ENCODE results near the gene TBC1D3C.
"Not testable (repeated sequence)": the region's sequence is repeated elsewhere in the genome, so short reads cannot be mapped to it uniquely, and the experiment has no call there.

TBC1D3C gene

GRCh38 chr17:38068534-38068933 is at the start of gene TBC1D3C:
TBC1D3C (minus strand) TSS chr17:38068634; CDS start chr17:38067066, 1,568 bp downstream.
- H3K9me3 ChIP-seq (ENCODE audit: insufficient read depth, low read length); H4K20me1 ChIP-seq (ENCODE audit: insufficient read depth, low read length); H3K4me1 ChIP-seq (ENCODE audit: low read length); H3K36me3 ChIP-seq (replicated peaks; ENCODE audit: low read depth, low read length); H3K27ac ChIP-seq (ENCODE audit: low read length); H3K9ac ChIP-seq (ENCODE audit: low read length); H3K27me3 ChIP-seq (ENCODE audit: low read depth, low read length); H3K79me2 ChIP-seq (ENCODE audit: low read length); H3K4me2 ChIP-seq (ENCODE audit: low read length); H2AFZ ChIP-seq (ENCODE audit: low read depth, low read length); H3K4me3 ChIP-seq (ENCODE audit: low read length): not testable (repeated sequence)

DNA sequence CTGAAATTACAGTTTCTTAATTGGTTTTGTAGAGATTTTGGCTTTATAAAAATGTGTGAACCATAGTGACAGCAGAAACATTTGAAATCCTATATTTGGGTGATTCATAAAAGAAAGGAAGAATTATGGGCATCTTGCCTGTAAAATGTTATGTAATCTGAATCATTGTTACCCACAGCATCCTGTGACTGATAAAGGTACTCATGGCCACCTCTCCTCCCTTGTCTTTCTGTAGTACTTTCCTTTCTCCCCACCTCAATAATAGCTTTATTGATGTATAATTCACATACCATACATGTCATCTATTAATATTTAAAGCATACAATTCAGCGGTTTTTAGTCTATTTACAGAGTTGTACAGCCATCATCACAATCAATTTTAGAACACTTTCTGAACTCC is 30.8 kb upstream of the TBC1D3C start:
- not testable (repeated sequence) for H3K9me3 ChIP-seq (ENCODE audit: insufficient read depth, low read length); H3K9ac ChIP-seq (ENCODE audit: low read length); H3K27me3 ChIP-seq (ENCODE audit: low read depth, low read length); H4K20me1 ChIP-seq (ENCODE audit: insufficient read depth, low read length); H3K27ac ChIP-seq (ENCODE audit: low read length); H3K4me3 ChIP-seq (ENCODE audit: low read length); H2AFZ ChIP-seq (ENCODE audit: low read depth, low read length); H3K4me1 ChIP-seq (ENCODE audit: low read length); H3K36me3 ChIP-seq (replicated peaks; ENCODE audit: low read depth, low read length); H3K79me2 ChIP-seq (ENCODE audit: low read length); H3K4me2 ChIP-seq (ENCODE audit: low read length)

GRCh38 chr17:38094059-38094694 is 25.7 kb upstream of the TBC1D3C start:
- not testable (repeated sequence) for H4K20me1 ChIP-seq (ENCODE audit: insufficient read depth, low read length); H3K27me3 ChIP-seq (ENCODE audit: low read depth, low read length); H3K36me3 ChIP-seq (replicated peaks; ENCODE audit: low read depth, low read length); H3K4me2 ChIP-seq (ENCODE audit: low read length); H3K79me2 ChIP-seq (ENCODE audit: low read length); H2AFZ ChIP-seq (ENCODE audit: low read depth, low read length); H3K4me3 ChIP-seq (ENCODE audit: low read length); H3K9ac ChIP-seq (ENCODE audit: low read length); H3K9me3 ChIP-seq (ENCODE audit: insufficient read depth, low read length); H3K27ac ChIP-seq (ENCODE audit: low read length); H3K4me1 ChIP-seq (ENCODE audit: low read length)

GRCh38 chr17:38088120-38088519 is 19.7 kb upstream of the TBC1D3C start:
- H3K9ac ChIP-seq (ENCODE audit: low read length); H3K4me1 ChIP-seq (ENCODE audit: low read length); H3K27me3 ChIP-seq (ENCODE audit: low read depth, low read length); H3K27ac ChIP-seq (ENCODE audit: low read length); H3K9me3 ChIP-seq (ENCODE audit: insufficient read depth, low read length); H2AFZ ChIP-seq (ENCODE audit: low read depth, low read length); H3K4me2 ChIP-seq (ENCODE audit: low read length); H4K20me1 ChIP-seq (ENCODE audit: insufficient read depth, low read length); H3K36me3 ChIP-seq (replicated peaks; ENCODE audit: low read depth, low read length); H3K4me3 ChIP-seq (ENCODE audit: low read length); H3K79me2 ChIP-seq (ENCODE audit: low read length): not testable (repeated sequence)

DNA sequence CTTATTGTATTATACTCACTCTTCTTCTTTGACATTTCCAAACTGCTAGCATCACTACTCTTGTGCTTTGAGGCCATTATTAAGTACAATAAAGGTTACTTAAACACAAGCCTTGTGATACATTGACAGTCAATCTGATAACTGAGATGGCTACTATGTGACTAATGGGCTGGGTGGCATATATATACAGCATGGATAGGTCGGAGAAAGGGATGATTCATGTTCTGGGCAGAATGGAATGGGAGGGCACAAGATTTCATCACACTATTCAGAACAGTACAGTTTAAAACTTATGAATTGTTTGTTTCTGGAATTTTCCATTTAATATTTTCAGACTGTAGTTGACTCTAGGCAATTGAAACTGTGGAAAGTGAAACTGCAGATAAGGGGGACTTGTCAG is 18.9 kb upstream of the TBC1D3C start:
- H3K4me1 ChIP-seq (ENCODE audit: low read length); H3K79me2 ChIP-seq (ENCODE audit: low read length); H4K20me1 ChIP-seq (ENCODE audit: insufficient read depth, low read length); H3K9me3 ChIP-seq (ENCODE audit: insufficient read depth, low read length); H3K36me3 ChIP-seq (replicated peaks; ENCODE audit: low read depth, low read length); H3K27me3 ChIP-seq (ENCODE audit: low read depth, low read length); H2AFZ ChIP-seq (ENCODE audit: low read depth, low read length); H3K27ac ChIP-seq (ENCODE audit: low read length); H3K4me2 ChIP-seq (ENCODE audit: low read length); H3K4me3 ChIP-seq (ENCODE audit: low read length); H3K9ac ChIP-seq (ENCODE audit: low read length): not testable (repeated sequence)

Measured in OCI-LY3 (cell line).